H1 (cell line): ENCODE measurements around the gene MAD2L2. TPM values are rescaled to one million over a fixed set of nuclear protein-coding genes. Genes with fewer than 3 reads are reported as not detected.
A peak's percentile ranks its signal among the peaks of the same experiment; 100 is the strongest.

Experiments used
- CBX8 ChIP-seq: fragments of 300-800, 300-1000 bp; sonication (generic); IDR thresholded peaks from 2 replicates; pipeline ENCODE4 v1.7.1; 2016; ENCODE audit warnings: low read depth, low read length, borderline replicate concordance
- CHD2 ChIP-seq: IDR thresholded peaks from 2 replicates; pipeline ENCODE4 v1.6.1; 2012; ENCODE audit warnings: low read length, improper control_type of control experiment
- E2F6 ChIP-seq: IDR thresholded peaks from 2 replicates; pipeline ENCODE4 v1.6.1; 2012; ENCODE audit warnings: inconsistent platforms
- EP300 ChIP-seq, 2 experiments: IDR thresholded peaks; 1 replicate in 1 of 2; 2 replicates in 1 of 2; pipeline ENCODE4 v1.6.1; 2011 to 2012; ENCODE audit warnings: low read depth in 2 of 2, low read length in 2 of 2, mild to moderate bottlenecking in 2 of 2, borderline replicate concordance in 1 of 2, inconsistent platforms in 1 of 2, moderate library complexity in 1 of 2
- HDAC6 ChIP-seq: IDR thresholded peaks from one replicate; pipeline ENCODE4 v1.7.1; 2012; ENCODE audit warnings: low read depth, mild to moderate bottlenecking, inconsistent platforms, low read length, moderate library complexity
- KDM1A ChIP-seq: fragments of 200-600, 300-600 bp; sonication (generic); IDR thresholded peaks from 2 replicates; pipeline ENCODE4 v1.7.1; 2016; ENCODE audit warnings: mild to moderate bottlenecking, low read length, borderline replicate concordance
- NANOG ChIP-seq: IDR thresholded peaks from 2 replicates; pipeline ENCODE4 v1.6.1; 2011; ENCODE audit warnings: low read length, low read depth, mild to moderate bottlenecking, inconsistent platforms; ENCODE audit not compliant: insufficient read depth, poor library complexity, severe bottlenecking
- POLR2A ChIP-seq, 2 experiments: IDR thresholded peaks; 1 replicate in 1 of 2; 2 replicates in 1 of 2; pipeline ENCODE4 v1.6.1; 2011; ENCODE audit warnings: low read depth in 2 of 2, low read length in 2 of 2, mild to moderate bottlenecking in 2 of 2; ENCODE audit errors: control extremely low read depth in 1 of 2
- RAD21 ChIP-seq, 2 experiments: IDR thresholded peaks in 1 of 2; conservative IDR thresholded peaks in 1 of 2; 2 replicates each; pipeline ENCODE4 v1.6.1; 2011; ENCODE audit warnings: low read depth in 2 of 2, low read length in 2 of 2, improper control_type of control experiment in 1 of 2, inconsistent platforms in 1 of 2, mild to moderate bottlenecking in 1 of 2, moderate library complexity in 1 of 2
- SAP30 ChIP-seq: fragments of 300-600 bp; sonication (generic); IDR thresholded peaks from 2 replicates; pipeline ENCODE4 v1.7.1; 2012; ENCODE audit warnings: low read length, moderate library complexity, mild to moderate bottlenecking, inconsistent platforms; ENCODE audit not compliant: insufficient read depth, insufficient replicate concordance
- SIRT6 ChIP-seq: IDR thresholded peaks from one replicate; pipeline ENCODE4 v1.7.1; 2012; ENCODE audit warnings: low read length, inconsistent platforms
- SP1 ChIP-seq: IDR thresholded peaks from 2 replicates; pipeline ENCODE4 v1.6.1; 2011; ENCODE audit warnings: low read depth, low read length
- TCF12 ChIP-seq: IDR thresholded peaks from 2 replicates; pipeline ENCODE4 v1.6.1; 2011; ENCODE audit warnings: low read depth, mild to moderate bottlenecking, low read length
- YY1 ChIP-seq: IDR thresholded peaks from 2 replicates; pipeline ENCODE4 v1.6.1; 2011; ENCODE audit warnings: low read depth, mild to moderate bottlenecking, low read length
- polyA plus RNA-seq, 7 experiments: library from polyadenylated mRNA; depleted of rRNA in 3 of 7; stranded (reverse) in 5 of 7; unstranded in 2 of 7; fragments of >200 nt in 5 of 7; fragments of 200-250 nt in 2 of 7; gene quantifications; 1 replicate in 5 of 7; 2 replicates in 1 of 7; 4 replicates in 1 of 7; pipeline versions ENCODE4 v1.2.1 to v1.2.3, GENCODE V29; 2011 to 2013; ENCODE audit warnings: missing spikeins in 2 of 7, mixed read lengths in 2 of 7
- total RNA-seq: library from RNA; stranded (reverse); fragmentation: NEBNext Ultra II Directional; extraction: Animal tissue kit (Norgen Biotek cat#: 25700); gene quantifications from 2 replicates; pipeline ENCODE4 v1.2.1, GENCODE V29; 2021
- TF ChIP-seq, protein P1 (sequence below): IDR thresholded peaks from 2 replicates; pipeline ENCODE4 v1.6.1; 2011; ENCODE audit warnings: low read depth, mild to moderate bottlenecking, low read length; ENCODE audit not compliant: insufficient read depth

The MAD2L2 gene
- total and polyA plus RNA-seq, 2 of the 8 experiments (the other 6 are each of a cell fraction or from before 2014, with no cell fraction given), result 310 to 469 TPM

DNA sequence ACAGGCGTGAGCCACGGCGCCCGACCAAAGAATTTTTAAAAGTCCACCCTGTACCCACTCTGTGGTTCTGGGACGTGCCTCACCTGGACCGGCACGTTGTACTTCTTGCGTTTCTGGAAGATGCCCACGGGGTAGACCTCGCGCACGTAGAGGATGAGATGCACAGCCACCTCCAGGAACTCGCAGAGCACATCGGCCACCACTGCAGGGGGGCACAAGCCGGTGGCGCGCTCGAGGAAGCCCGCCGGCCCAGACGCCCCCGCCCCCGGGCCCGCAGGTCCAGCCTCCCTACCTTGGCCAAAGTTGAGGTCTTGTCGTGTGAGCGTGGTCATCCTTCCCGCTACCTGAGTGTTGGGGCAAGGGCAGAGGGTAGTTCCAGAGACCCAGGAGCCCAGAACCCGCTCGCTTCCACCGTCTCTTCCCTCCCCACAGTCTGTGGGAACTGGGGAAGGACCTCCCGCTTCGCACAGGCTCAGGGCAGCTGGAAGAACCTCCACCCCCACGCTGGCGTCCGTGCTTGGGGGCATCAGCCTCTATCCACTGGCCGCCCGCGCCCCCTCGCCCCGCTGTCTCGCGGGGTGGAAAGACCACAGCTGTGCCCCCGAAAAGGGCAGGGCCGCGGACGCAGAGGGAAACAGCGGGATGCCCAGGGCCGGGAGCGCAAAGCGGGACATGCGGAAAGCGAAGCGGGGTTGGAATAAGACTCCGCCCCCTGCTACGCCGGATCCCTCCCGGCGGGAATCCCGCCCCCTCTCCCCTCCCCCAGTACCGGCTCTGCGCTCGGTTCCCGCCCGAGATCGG lies 478 bp downstream of the MAD2L2 start (continued):
- TF ChIP-seq EP300 (IDR thresholded peaks at IDR 0.05; ENCODE audit: borderline replicate concordance in 1 of 2, low read depth in 2 of 2, low read length in 2 of 2), result no peak
- no peak for TF ChIP-seq NANOG
- TF ChIP-seq KDM1A, result no peak
- peak; percentile 8; the same call in 1 of the 2 replicates for TF ChIP-seq CHD2
- TF ChIP-seq POLR2A (IDR thresholded peaks at IDR 0.05; ENCODE audit: control extremely low read depth in 1 of 2, low read depth in 2 of 2, low read length in 2 of 2), result peak in 1 of 2 experiments; percentile 10; a peak in 1 of 3 replicates
- no peak for TF ChIP-seq HDAC6
- no peak for TF ChIP-seq TCF12
- no peak for TF ChIP-seq CBX8
- TF ChIP-seq YY1, result no peak
- TF ChIP-seq SIRT6, result no peak
- TF ChIP-seq SAP30, result no peak
- TF ChIP-seq E2F6, result no peak
- no peak for TF ChIP-seq RAD21 (IDR thresholded peaks at IDR 0.05 in 1 of 2, conservative IDR thresholded peaks at IDR 0.05 in 1 of 2; ENCODE audit: low read depth in 2 of 2, low read length in 2 of 2)
- TF ChIP-seq, protein P1, sequence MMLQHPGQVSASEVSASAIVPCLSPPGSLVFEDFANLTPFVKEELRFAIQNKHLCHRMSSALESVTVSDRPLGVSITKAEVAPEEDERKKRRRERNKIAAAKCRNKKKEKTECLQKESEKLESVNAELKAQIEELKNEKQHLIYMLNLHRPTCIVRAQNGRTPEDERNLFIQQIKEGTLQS, result no peak
- TF ChIP-seq SP1, result no peak
